Fibroblast of lung (primary cell): ENCODE data around the gene CFAP45. TPM values are rescaled to one million over a fixed set of nuclear protein-coding genes. Genes with fewer than 3 reads are reported as not detected.

Experiments used
- DNase-seq, 2 donors: peaks; one replicate each; pipeline versions ENCODE4 v3.0.0 to v3.0.0-alpha.2; 2010; ENCODE audit warnings: low read depth in 2 of 2
- H2AFZ ChIP-seq: 2 replicates; pipeline ENCODE4 v1.5.1; 2012; ENCODE audit warnings: low read length, control low read depth, inconsistent platforms
- H3K27ac ChIP-seq: 2 replicates; pipeline ENCODE4 v1.5.1; 2011; ENCODE audit warnings: low read length, control low read depth; ENCODE audit not compliant: insufficient read depth
- H3K27me3 ChIP-seq: 2 replicates; pipeline ENCODE4 v1.5.1; 2011; ENCODE audit warnings: mild to moderate bottlenecking, low read length; ENCODE audit not compliant: control insufficient read depth, insufficient read depth
- H3K36me3 ChIP-seq: 2 replicates; pipeline ENCODE4 v1.5.1; 2011; ENCODE audit warnings: low read length; ENCODE audit not compliant: control insufficient read depth, insufficient read depth
- H3K4me1 ChIP-seq: 2 replicates; pipeline ENCODE4 v1.5.1; 2011; ENCODE audit warnings: low read length; ENCODE audit not compliant: control insufficient read depth, insufficient read depth; ENCODE audit errors: extremely low read depth
- H3K4me2 ChIP-seq: 2 replicates; pipeline ENCODE4 v1.5.1; 2011; ENCODE audit warnings: low read length, control low read depth; ENCODE audit not compliant: insufficient read depth; ENCODE audit errors: extremely low read depth
- H3K4me3 ChIP-seq, 4 experiments: fragments of 200-600 bp in 1 of 4; sonication (generic) in 1 of 4; replicated peaks in 1 of 4; 2 replicates each; pipeline ENCODE4 v1.5.1; 2011 to 2016; ENCODE audit warnings: low read length in 4 of 4, low read depth in 3 of 4, mild to moderate bottlenecking in 3 of 4, control low read depth in 2 of 4, inconsistent platforms in 1 of 4, mixed read lengths in 1 of 4; ENCODE audit not compliant: insufficient read depth in 1 of 4; ENCODE audit errors: control extremely low read depth in 1 of 4
- H3K79me2 ChIP-seq: 2 replicates; pipeline ENCODE4 v1.5.1; 2012; ENCODE audit warnings: mild to moderate bottlenecking, low read length, inconsistent platforms; ENCODE audit not compliant: control insufficient read depth, insufficient read depth
- H3K9ac ChIP-seq: 2 replicates; pipeline ENCODE4 v1.5.1; 2011; ENCODE audit warnings: mild to moderate bottlenecking, low read length, control low read depth; ENCODE audit not compliant: insufficient read depth
- H3K9me3 ChIP-seq: 2 replicates; pipeline ENCODE4 v1.5.1; 2012; ENCODE audit warnings: low read depth, low read length; ENCODE audit not compliant: control insufficient read depth, insufficient read depth
- H4K20me1 ChIP-seq: 2 replicates; pipeline ENCODE4 v1.5.1; 2011; ENCODE audit warnings: low read length; ENCODE audit not compliant: control insufficient read depth, insufficient read depth; ENCODE audit errors: extremely low read depth
- EZH2 ChIP-seq: IDR thresholded peaks from 2 replicates; pipeline ENCODE4 v1.5.1; 2012; ENCODE audit warnings: low read length, control low read depth, mild to moderate bottlenecking; ENCODE audit errors: missing control alignments
- polyA plus RNA-seq, 2 donors: library from polyadenylated mRNA; depleted of rRNA in 1 of 2; stranded (reverse) in 1 of 2; unstranded in 1 of 2; fragments of >200 nt; gene quantifications; 2 replicates each; pipeline ENCODE4 v1.2.1, GENCODE V29; 2011 to 2012; ENCODE audit warnings: missing spikeins in 1 of 2
- total RNA-seq: library from RNA; depleted of rRNA; stranded (reverse); fragments of >200 nt; gene quantifications from 2 replicates; pipeline ENCODE4 v1.2.1, GENCODE V29; 2014
- TF ChIP-seq, protein P1 (sequence below), 2 donors: IDR thresholded peaks in 1 of 2; conservative IDR thresholded peaks in 1 of 2; 1 replicate in 1 of 2; 2 replicates in 1 of 2; pipeline ENCODE4 v1.5.1; 2011 to 2012; ENCODE audit warnings: low read length in 2 of 2, control low read depth in 1 of 2, inconsistent platforms in 1 of 2, low read depth in 1 of 2, mild to moderate bottlenecking in 1 of 2

Gene CFAP45
- total and polyA plus RNA-seq, 2 donors (not counting 1 experiment from before 2014, with no cell fraction given) = 1.2 to 1.5 TPM

GRCh38 chr1:159942632-159943277 is 42.8 kb upstream of the CFAP45 start:
- peaks cover 36% of the 10 kb centered on the region for H3K27me3 ChIP-seq
- no peak overlapping the region for H2AFZ ChIP-seq
- H3K4me1 ChIP-seq = no peaks in the 10 kb centered on the region
- no peaks in the 10 kb centered on the region for H3K79me2 ChIP-seq
- H3K9ac ChIP-seq = no peak overlapping the region
- H3K36me3 ChIP-seq = no peaks in the 10 kb centered on the region
- no peaks in the 10 kb centered on the region for H4K20me1 ChIP-seq
- H3K27ac ChIP-seq = no peak overlapping the region
- TF ChIP-seq EZH2 = no peak
- TF ChIP-seq, protein P1, sequence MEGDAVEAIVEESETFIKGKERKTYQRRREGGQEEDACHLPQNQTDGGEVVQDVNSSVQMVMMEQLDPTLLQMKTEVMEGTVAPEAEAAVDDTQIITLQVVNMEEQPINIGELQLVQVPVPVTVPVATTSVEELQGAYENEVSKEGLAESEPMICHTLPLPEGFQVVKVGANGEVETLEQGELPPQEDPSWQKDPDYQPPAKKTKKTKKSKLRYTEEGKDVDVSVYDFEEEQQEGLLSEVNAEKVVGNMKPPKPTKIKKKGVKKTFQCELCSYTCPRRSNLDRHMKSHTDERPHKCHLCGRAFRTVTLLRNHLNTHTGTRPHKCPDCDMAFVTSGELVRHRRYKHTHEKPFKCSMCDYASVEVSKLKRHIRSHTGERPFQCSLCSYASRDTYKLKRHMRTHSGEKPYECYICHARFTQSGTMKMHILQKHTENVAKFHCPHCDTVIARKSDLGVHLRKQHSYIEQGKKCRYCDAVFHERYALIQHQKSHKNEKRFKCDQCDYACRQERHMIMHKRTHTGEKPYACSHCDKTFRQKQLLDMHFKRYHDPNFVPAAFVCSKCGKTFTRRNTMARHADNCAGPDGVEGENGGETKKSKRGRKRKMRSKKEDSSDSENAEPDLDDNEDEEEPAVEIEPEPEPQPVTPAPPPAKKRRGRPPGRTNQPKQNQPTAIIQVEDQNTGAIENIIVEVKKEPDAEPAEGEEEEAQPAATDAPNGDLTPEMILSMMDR (conservative IDR thresholded peaks at IDR 0.05 in 1 of 2, IDR thresholded peaks at IDR 0.05 in 1 of 2; ENCODE audit: low read depth in 1 of 2, low read length in 2 of 2) = no peak
- H3K4me2 ChIP-seq = no peak overlapping the region
- no peaks in the 10 kb centered on the region for H3K9me3 ChIP-seq
- DNase-seq = no peak
- no peak overlapping the region for H3K4me3 ChIP-seq

DNA sequence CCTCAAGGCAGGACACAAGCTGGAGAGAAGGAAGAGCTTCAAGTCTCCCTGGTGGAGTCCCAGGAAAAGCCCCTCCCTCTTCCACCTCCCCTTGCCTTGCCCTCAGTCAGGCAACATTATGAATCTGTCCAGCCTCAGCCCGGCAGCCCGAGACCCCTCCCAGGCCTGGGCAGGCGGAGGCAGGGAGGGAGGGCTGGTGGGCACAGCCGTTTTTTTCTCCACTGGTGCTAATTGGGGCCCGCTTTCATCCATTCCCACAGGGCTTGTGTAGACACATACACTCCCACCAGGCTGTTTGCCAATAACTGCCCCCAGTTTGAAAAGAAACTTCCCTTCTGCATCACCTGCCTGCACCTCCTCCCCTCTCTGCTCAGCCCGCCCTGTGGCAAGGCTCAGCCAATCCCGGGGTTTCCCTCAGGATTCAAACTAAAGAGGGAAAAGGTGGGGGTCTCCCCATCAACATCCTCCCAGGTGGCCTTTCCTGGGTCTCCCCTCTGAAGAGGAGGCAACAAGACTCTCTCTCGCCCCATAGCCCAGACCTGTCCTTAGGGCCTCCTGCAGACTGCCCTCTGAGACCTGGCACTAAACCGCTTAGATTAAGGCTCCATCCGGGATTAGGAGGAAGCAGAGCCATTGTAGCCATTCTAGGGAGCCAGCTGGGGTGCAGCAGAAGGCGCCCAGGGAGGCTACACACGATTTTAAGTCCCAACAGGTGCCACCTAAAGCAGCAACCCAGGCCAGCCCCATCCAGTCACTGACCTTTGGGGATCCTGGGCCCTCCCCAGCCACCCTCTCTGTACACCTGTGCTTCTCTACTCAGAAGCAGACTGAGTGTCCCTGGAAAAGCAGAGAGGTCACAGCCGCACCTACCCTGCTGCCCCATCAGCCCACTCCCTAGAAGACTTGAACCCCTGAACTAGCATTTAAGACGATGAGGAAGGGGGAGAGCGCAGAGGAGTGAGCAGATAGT is 41.9 kb upstream of the CFAP45 start:
- no peak overlapping the region for H3K27ac ChIP-seq
- no peak for DNase-seq
- H3K27me3 ChIP-seq = peaks cover 36% of the 10 kb centered on the region

DNA sequence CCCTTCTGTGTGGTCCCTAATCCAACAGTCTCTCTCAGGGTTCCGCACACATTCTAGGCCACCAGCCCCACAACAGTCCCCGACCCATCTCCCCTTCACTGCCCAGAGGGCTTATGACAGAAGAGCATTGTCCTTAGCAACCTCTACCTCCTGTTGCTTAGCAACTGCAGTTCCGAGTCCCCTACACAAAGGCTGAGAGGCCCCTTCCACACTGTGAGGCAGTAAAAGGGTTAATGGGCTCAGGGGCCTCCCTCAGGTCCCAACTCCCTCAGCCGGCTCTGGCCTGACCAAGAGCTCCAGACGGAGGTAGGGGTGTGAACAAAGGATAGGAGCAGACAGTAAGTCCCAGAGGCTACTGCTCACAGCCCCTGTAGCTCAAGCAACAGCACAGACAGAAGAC is 41.2 kb upstream of the CFAP45 start:
- TF ChIP-seq EZH2 = no peak
- TF ChIP-seq, protein P1 (conservative IDR thresholded peaks at IDR 0.05 in 1 of 2, IDR thresholded peaks at IDR 0.05 in 1 of 2; ENCODE audit: low read depth in 1 of 2, low read length in 2 of 2) = no peak
- H4K20me1 ChIP-seq = no peaks in the 10 kb centered on the region

More for the DNA sequence above, 41.9 kb upstream of the CFAP45 start:
- H3K79me2 ChIP-seq = no peaks in the 10 kb centered on the region
- no peak overlapping the region for H2AFZ ChIP-seq
- no peak overlapping the region for H3K9ac ChIP-seq
- H4K20me1 ChIP-seq = no peaks in the 10 kb centered on the region
- H3K4me3 ChIP-seq = no peak overlapping the region
- no peaks in the 10 kb centered on the region for H3K4me1 ChIP-seq
- no peaks in the 10 kb centered on the region for H3K36me3 ChIP-seq
- TF ChIP-seq, protein P1 (conservative IDR thresholded peaks at IDR 0.05 in 1 of 2, IDR thresholded peaks at IDR 0.05 in 1 of 2; ENCODE audit: low read depth in 1 of 2, low read length in 2 of 2) = no peak
- TF ChIP-seq EZH2 = no peak
- H3K9me3 ChIP-seq = no peaks in the 10 kb centered on the region
- no peak overlapping the region for H3K4me2 ChIP-seq

More for the DNA sequence above, 41.2 kb upstream of the CFAP45 start:
- Histone ChIP-seq H3K36me3 (no peaks in the 10 kb centered on the region), H3K4me3 (no peak overlapping the region), H3K9me3 (no peaks in the 10 kb centered on the region), H3K4me1 (no peaks in the 10 kb centered on the region), H3K27ac (no peak overlapping the region), H3K9ac (no peak overlapping the region), H3K27me3 (peaks cover 33% of the 10 kb centered on the region), H3K79me2 (no peaks in the 10 kb centered on the region), H2AFZ (no peak overlapping the region), H3K4me2 (no peak overlapping the region)
- no peak for DNase-seq
